ENCODE measurements around the gene TCP11.

TCP11 gene

GRCh38 chr6:35090734-35091133, 50.4 kb downstream of the TCP11 start:
- no peak for DNase-seq

GRCh38 chr6:35089935-35090505, 51.1 kb downstream of the TCP11 start:
- DNase-seq: no peak

- no peak for DNase-seq
These were observed 51.8 kb downstream of the TCP11 start for GRCh38 chr6:35089216-35089934.

- no peak for DNase-seq
These were observed 52.6 kb downstream of the TCP11 start for GRCh38 chr6:35088281-35089215.

GRCh38 chr6:35087361-35088280, 53.5 kb downstream of the TCP11 start:
- no peak for DNase-seq

- DNase-seq: no peak
These were observed 54.3 kb downstream of the TCP11 start for GRCh38 chr6:35086636-35087360.

GRCh38 chr6:35086282-35086632, 54.9 kb downstream of the TCP11 start:
- no peak for DNase-seq

GRCh38 chr6:35085359-35086281, 55.5 kb downstream of the TCP11 start:
- no peak for DNase-seq

GRCh38 chr6:35084511-35085203, 56.5 kb downstream of the TCP11 start:
- no peak for DNase-seq

- DNase-seq: no peak
These were observed 57.1 kb downstream of the TCP11 start for GRCh38 chr6:35084041-35084491.

GRCh38 chr6:35083507-35083906, 57.6 kb downstream of the TCP11 start:
- no peak for DNase-seq

- no peak for DNase-seq
These were observed 58.3 kb downstream of the TCP11 start for GRCh38 chr6:35082733-35083403.

- no peak for DNase-seq
These were observed 59.0 kb downstream of the TCP11 start for GRCh38 chr6:35082046-35082732.

GRCh38 chr6:35081426-35081851, 59.7 kb downstream of the TCP11 start:
- no peak for DNase-seq

GRCh38 chr6:35080821-35081425, 60.2 kb downstream of the TCP11 start:
- no peak for DNase-seq

GRCh38 chr6:35080016-35080680, 61.0 kb downstream of the TCP11 start:
- no peak for DNase-seq

GRCh38 chr6:35079311-35080000, 61.7 kb downstream of the TCP11 start:
- no peak for DNase-seq

Data from SHP77 treated with DMSO at 0.1 percent for 48 hours (cell line).